ENCODE measurements around the gene SLC22A5. TPM values are rescaled to one million over a fixed set of nuclear protein-coding genes. Genes with fewer than 3 reads are reported as not detected.

SLC22A5 gene
- total RNA-seq, 1 experiment from 2014 or later, result 3.6 TPM

DNA sequence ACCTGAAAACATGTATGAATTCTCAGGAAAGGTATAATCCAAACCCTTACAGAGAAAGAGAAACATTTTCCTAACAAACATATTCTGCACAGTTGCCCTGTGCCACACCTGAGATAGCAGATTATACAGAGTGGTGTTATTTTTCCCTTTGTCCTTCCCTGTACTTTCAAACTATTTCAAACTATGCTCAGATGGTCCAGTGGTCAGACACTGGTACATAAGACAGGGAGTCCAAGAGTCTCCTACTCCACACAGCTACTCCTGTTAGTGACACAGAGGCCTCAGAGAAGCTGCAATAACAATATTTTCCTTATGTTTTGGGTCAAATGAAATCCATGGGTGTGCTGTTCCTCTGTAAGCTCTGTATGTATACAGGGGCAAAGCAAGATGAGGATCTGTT lies 30.0 kb upstream of the SLC22A5 start:
- peaks cover 21% of the 10 kb centered on the region for H3K36me3 Mint-ChIP-seq
- peaks cover 25% of the 10 kb centered on the region for H3K9me3 Mint-ChIP-seq
- peaks cover 5% of the 10 kb centered on the region; the same call in 1 of the 2 replicates for H3K4me1 Mint-ChIP-seq
- no peak overlapping the region for H3K4me3 Mint-ChIP-seq
- TF ChIP-seq NFATC4 (CRISPR knock-in tag; IDR thresholded peaks at IDR 0.05), result no peak
- TF ChIP-seq, protein P1, sequence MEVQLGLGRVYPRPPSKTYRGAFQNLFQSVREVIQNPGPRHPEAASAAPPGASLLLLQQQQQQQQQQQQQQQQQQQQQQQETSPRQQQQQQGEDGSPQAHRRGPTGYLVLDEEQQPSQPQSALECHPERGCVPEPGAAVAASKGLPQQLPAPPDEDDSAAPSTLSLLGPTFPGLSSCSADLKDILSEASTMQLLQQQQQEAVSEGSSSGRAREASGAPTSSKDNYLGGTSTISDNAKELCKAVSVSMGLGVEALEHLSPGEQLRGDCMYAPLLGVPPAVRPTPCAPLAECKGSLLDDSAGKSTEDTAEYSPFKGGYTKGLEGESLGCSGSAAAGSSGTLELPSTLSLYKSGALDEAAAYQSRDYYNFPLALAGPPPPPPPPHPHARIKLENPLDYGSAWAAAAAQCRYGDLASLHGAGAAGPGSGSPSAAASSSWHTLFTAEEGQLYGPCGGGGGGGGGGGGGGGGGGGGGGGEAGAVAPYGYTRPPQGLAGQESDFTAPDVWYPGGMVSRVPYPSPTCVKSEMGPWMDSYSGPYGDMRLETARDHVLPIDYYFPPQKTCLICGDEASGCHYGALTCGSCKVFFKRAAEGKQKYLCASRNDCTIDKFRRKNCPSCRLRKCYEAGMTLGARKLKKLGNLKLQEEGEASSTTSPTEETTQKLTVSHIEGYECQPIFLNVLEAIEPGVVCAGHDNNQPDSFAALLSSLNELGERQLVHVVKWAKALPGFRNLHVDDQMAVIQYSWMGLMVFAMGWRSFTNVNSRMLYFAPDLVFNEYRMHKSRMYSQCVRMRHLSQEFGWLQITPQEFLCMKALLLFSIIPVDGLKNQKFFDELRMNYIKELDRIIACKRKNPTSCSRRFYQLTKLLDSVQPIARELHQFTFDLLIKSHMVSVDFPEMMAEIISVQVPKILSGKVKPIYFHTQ (CRISPR knock-in tag; IDR thresholded peaks at IDR 0.05), result no peak
- TF ChIP-seq, protein P2, sequence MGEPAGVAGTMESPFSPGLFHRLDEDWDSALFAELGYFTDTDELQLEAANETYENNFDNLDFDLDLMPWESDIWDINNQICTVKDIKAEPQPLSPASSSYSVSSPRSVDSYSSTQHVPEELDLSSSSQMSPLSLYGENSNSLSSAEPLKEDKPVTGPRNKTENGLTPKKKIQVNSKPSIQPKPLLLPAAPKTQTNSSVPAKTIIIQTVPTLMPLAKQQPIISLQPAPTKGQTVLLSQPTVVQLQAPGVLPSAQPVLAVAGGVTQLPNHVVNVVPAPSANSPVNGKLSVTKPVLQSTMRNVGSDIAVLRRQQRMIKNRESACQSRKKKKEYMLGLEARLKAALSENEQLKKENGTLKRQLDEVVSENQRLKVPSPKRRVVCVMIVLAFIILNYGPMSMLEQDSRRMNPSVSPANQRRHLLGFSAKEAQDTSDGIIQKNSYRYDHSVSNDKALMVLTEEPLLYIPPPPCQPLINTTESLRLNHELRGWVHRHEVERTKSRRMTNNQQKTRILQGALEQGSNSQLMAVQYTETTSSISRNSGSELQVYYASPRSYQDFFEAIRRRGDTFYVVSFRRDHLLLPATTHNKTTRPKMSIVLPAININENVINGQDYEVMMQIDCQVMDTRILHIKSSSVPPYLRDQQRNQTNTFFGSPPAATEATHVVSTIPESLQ (CRISPR knock-in tag; IDR thresholded peaks at IDR 0.05), result no peak
- no peak for TF ChIP-seq SMAD3 (CRISPR knock-in tag; IDR thresholded peaks at IDR 0.05; ENCODE audit: borderline replicate concordance)
- H3K27ac Mint-ChIP-seq, result no peak overlapping the region
- H3K27me3 Mint-ChIP-seq (ENCODE audit: low read depth), result peaks cover 3% of the 10 kb centered on the region
- DNase-seq (ENCODE audit: low spot score) (no peak), ATAC-seq (no peak)
- ChIA-PET POLR2A (no interaction called here), CTCF (no interaction called here)

DNA sequence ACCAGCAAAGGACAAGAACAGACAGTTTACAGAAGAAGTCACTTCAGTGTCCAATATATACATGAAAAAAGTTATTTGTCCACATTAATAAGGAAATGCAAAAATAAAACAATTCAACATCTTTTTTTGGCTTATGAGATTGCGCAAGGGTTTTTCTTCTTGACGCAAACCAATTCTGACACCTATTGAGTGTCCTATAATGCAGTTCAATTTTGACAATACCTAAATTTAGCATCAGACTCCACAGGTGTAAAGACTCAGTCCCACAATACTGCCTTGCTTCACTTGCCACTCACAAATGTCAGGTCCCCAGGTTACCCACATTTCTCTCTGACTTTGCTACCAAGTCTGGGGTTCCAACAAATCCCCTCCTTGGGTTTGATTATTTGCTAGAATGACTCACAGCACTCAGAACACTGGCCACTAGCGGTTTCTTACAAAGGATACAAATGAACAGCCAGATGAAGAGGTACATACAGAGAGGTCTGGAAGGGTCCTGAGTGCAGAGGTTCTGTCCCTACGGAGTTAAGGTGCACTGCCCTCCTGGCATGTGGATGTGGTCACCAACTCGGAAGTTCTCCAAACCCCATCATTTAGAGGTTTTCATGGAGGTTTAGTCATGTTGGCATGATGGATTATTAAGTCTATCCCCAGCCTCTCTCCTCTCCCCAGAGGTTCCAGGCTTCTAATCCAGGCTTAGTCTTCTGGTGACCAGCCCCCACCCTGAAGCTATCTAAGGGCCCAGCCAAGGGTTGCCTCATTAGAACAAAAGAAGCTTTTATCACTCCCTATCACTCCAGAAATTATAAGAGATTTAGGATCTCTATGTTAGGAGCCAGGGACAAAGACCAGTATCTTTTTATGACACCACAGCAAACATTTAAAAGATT lies 27.0 kb upstream of the SLC22A5 start:
- H3K27me3 Mint-ChIP-seq (ENCODE audit: low read depth), result peaks cover 5% of the 10 kb centered on the region
- no peak for DNase-seq (ENCODE audit: low spot score)
- ATAC-seq, result no peak
- H3K9me3 Mint-ChIP-seq, result peaks cover 34% of the 10 kb centered on the region
- peaks cover 23% of the 10 kb centered on the region for H3K36me3 Mint-ChIP-seq
- H3K4me3 Mint-ChIP-seq, result no peak overlapping the region
- no peak overlapping the region for H3K27ac Mint-ChIP-seq
- ChIA-PET POLR2A (no interaction called here), CTCF (no interaction called here)
- no peaks in the 10 kb centered on the region for H3K4me1 Mint-ChIP-seq
- no peak for TF ChIP-seq SMAD3 (CRISPR knock-in tag; IDR thresholded peaks at IDR 0.05; ENCODE audit: borderline replicate concordance)
- TF ChIP-seq ZNF263 (CRISPR knock-in tag; IDR thresholded peaks at IDR 0.05; ENCODE audit: low read depth), result no peak
- TF ChIP-seq, protein P3, sequence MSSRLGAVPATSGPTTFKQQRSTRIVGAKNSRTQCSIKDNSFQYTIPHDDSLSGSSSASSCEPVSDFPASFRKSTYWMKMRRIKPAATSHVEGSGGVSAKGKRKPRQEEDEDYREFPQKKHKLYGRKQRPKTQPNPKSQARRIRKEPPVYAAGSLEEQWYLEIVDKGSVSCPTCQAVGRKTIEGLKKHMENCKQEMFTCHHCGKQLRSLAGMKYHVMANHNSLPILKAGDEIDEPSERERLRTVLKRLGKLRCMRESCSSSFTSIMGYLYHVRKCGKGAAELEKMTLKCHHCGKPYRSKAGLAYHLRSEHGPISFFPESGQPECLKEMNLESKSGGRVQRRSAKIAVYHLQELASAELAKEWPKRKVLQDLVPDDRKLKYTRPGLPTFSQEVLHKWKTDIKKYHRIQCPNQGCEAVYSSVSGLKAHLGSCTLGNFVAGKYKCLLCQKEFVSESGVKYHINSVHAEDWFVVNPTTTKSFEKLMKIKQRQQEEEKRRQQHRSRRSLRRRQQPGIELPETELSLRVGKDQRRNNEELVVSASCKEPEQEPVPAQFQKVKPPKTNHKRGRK (CRISPR knock-in tag; IDR thresholded peaks at IDR 0.05; ENCODE audit: borderline replicate concordance), result no peak
- TF ChIP-seq, protein P4, sequence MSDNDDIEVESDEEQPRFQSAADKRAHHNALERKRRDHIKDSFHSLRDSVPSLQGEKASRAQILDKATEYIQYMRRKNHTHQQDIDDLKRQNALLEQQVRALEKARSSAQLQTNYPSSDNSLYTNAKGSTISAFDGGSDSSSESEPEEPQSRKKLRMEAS (CRISPR knock-in tag; IDR thresholded peaks at IDR 0.05), result no peak
- TF ChIP-seq, protein P5, sequence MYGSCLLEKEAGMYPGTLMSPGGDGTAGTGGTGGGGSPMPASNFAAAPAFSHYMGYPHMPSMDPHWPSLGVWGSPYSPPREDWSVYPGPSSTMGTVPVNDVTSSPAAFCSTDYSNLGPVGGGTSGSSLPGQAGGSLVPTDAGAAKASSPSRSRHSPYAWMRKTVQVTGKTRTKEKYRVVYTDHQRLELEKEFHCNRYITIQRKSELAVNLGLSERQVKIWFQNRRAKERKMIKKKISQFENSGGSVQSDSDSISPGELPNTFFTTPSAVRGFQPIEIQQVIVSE (CRISPR knock-in tag; IDR thresholded peaks at IDR 0.05; ENCODE audit: borderline replicate concordance), result no peak
- no peak for TF ChIP-seq ELF4 (CRISPR knock-in tag; IDR thresholded peaks at IDR 0.05; ENCODE audit: low read depth)
- TF ChIP-seq MXD4 (CRISPR knock-in tag; IDR thresholded peaks at IDR 0.05; ENCODE audit: borderline replicate concordance), result no peak
- TF ChIP-seq, protein P6, sequence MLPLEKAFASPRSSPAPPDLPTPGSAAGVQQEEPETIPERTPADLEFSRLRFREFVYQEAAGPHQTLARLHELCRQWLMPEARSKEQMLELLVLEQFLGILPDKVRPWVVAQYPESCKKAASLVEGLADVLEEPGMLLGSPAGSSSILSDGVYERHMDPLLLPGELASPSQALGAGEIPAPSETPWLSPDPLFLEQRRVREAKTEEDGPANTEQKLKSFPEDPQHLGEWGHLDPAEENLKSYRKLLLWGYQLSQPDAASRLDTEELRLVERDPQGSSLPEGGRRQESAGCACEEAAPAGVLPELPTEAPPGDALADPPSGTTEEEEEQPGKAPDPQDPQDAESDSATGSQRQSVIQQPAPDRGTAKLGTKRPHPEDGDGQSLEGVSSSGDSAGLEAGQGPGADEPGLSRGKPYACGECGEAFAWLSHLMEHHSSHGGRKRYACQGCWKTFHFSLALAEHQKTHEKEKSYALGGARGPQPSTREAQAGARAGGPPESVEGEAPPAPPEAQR (CRISPR knock-in tag; IDR thresholded peaks at IDR 0.05), result no peak
- TF ChIP-seq, protein P7, sequence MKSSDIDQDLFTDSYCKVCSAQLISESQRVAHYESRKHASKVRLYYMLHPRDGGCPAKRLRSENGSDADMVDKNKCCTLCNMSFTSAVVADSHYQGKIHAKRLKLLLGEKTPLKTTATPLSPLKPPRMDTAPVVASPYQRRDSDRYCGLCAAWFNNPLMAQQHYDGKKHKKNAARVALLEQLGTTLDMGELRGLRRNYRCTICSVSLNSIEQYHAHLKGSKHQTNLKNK (CRISPR knock-in tag; IDR thresholded peaks at IDR 0.05), result no peak
- TF ChIP-seq, protein P8, sequence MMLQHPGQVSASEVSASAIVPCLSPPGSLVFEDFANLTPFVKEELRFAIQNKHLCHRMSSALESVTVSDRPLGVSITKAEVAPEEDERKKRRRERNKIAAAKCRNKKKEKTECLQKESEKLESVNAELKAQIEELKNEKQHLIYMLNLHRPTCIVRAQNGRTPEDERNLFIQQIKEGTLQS (CRISPR knock-in tag; conservative IDR thresholded peaks at IDR 0.05), result no peak
- no peak for TF ChIP-seq SP1 (CRISPR knock-in tag; conservative IDR thresholded peaks at IDR 0.05)
- no peak for TF ChIP-seq ATF1 (CRISPR knock-in tag; IDR thresholded peaks at IDR 0.05)
- TF ChIP-seq, protein P9, sequence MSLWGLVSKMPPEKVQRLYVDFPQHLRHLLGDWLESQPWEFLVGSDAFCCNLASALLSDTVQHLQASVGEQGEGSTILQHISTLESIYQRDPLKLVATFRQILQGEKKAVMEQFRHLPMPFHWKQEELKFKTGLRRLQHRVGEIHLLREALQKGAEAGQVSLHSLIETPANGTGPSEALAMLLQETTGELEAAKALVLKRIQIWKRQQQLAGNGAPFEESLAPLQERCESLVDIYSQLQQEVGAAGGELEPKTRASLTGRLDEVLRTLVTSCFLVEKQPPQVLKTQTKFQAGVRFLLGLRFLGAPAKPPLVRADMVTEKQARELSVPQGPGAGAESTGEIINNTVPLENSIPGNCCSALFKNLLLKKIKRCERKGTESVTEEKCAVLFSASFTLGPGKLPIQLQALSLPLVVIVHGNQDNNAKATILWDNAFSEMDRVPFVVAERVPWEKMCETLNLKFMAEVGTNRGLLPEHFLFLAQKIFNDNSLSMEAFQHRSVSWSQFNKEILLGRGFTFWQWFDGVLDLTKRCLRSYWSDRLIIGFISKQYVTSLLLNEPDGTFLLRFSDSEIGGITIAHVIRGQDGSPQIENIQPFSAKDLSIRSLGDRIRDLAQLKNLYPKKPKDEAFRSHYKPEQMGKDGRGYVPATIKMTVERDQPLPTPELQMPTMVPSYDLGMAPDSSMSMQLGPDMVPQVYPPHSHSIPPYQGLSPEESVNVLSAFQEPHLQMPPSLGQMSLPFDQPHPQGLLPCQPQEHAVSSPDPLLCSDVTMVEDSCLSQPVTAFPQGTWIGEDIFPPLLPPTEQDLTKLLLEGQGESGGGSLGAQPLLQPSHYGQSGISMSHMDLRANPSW (CRISPR knock-in tag; conservative IDR thresholded peaks at IDR 0.05; ENCODE audit: low read depth), result no peak
- TF ChIP-seq ETV6 (CRISPR knock-in tag; IDR thresholded peaks at IDR 0.05), result no peak

All from WTC11 (cell line).